ENCODE data around the gene RCOR2.

RCOR2 gene

GRCh38 chr11:63907063-63907462 is 9.9 kb downstream of the RCOR2 start:
- DNase-seq: no peak

DNA sequence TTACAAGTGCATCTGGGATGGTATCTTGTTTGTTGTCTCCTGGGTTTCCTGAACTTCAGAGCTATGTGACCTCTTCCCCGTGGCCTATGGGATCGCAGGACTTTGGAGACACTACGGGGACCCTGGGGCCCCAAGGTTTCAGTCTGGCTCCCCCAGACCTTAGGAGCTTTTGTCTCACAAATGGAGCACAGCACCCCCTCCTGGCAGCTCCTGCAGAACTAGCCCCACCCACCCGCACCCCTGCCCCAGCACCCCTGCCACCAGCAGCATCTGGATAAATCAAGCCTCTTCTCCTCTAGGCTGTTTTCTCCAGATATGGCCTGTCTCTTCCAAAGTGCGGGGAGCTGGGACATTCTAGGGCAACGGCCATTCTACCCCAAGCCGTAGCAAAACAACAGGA is 10.4 kb downstream of the RCOR2 start:
- no peak for DNase-seq

DNA sequence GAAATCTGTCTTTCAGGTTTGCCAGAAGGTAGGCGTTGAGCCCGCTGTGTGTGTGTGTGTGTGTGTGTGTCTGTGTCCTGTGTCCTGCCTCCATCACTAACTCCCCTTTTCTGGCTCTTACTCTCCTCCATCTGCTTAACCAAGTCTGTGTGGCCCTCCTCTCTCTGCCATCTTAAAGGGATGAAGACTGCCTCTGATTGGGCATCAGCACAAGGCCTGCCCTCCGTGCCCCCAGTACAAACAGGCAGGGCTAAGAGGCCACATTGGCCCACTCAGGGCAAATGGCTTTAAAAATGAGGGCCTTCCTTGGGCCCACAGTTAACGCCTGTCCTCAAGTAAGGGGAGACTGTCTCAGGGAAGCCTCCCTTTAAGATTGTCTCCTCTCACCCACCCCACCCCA is 10.9 kb downstream of the RCOR2 start:
- DNase-seq: no peak

DNA sequence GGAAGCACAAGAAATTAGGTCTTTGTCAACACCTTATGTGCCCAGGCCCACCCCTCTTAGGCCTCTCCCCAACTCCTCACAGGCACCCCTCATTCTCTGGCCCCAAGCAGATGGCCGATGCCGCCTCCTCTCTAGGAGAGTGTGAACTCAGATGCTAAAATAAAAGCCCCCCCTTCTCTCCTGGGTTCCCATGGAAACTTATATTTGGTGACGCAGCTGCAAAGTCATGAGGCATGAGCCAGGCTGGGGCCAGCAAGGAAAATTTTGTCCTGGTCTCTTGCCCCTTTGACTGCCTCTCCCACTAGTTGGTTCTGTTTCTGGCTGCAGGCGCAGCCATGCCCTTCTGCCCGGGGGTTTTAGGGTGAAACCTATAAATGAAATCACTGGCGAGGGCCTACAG is 11.8 kb downstream of the RCOR2 start:
- no peak for DNase-seq

DNA sequence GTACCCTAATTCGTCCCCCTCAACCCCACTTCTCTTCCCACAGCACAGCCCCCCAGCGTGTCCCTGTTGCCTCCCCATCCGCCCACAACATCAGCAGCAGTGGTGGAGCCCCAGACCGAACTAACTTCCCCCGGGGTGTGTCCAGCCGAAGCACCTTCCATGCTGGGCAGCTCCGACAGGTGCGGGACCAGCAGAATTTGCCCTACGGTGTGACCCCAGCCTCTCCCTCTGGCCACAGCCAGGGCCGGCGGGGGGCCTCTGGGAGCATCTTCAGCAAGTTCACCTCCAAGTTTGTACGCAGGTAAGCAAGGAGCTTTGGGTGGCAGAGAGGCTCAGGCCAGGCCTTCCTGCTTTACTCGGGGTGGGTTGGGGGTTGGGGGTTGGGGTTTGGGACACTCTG is 12.2 kb downstream of the RCOR2 start:
- DNase-seq: no peak

DNA sequence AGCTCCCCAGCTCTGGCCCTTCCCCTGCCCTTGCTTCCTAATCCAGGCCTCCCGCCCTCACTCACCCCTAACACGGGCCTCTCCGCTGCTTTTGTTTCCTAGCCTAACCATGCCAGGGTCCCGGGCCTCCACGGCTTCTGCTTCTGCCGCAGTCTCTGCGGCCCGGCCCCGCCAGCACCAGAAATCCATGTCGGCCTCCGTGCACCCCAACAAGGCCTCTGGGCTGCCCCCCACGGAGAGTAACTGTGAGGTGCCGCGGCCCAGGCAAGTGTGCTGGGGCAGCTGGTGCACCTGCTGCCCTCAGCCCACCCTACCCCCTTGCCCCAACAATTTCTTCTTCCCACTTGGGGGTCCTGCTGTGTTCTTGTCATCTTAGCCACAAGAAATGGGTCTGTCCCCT is 13.1 kb downstream of the RCOR2 start:
- no peak for DNase-seq

DNA sequence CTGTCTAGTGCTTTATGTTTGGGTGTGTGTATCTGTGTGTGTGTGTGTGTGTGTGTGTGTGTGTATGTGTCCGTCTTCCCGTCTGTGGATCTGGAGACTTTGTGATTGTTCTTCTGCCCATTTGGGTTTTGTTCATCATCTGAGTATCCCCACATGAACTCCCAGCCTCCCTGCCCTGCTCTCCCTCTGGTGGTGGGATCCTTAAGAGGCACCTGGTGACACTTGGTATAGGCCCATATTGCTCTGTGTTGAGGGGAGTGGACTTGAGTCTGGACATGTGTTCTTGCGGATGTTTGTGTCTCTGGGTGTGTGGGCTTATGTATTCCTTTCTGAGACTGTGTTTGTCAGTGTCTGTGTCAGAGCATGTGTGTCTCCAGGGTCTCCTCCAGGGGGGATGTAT is 15.3 kb downstream of the RCOR2 start:
- no peak for DNase-seq

DNA sequence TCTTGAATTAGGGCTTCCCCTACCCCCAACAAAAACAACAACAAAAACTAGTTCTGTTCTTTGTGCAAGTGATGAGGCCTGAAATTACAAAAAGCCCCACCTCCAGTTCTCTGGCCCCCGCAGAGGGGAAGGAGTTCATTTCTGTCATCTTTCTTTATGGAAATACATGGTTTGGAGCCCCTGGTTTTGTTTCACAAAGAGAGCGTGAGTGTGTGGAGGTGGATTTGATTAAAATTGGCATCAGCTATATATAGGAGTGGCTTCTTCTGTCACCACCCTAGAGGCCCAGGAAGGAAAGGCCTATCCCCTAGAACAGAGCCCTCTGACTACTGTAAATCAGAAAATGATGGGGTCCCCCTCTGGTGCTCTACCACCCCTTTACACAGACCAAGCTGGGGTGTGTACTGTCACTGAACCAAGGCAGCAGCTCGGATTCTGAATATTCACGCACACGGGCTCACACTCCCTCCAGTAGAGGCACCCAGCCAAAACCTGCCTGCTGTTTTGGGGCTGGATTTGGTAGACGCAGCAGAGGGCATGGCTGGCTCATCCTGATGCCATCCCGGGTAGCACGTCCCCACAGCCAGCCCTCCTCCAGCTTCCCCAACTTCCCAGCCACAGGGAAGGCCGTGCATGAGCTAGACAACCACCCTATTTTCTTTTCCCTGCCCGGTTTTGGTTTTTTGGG is 19.4 kb downstream of the RCOR2 start:
- DNase-seq: no peak

- DNase-seq: no peak
Measured at GRCh38 chr11:63896071-63896470, 20.9 kb downstream of the RCOR2 start.

- no peak for DNase-seq
Measured at GRCh38 chr11:63893355-63893754, 23.6 kb downstream of the RCOR2 start.

- no peak for DNase-seq
Measured at GRCh38 chr11:63892228-63892627, 24.7 kb downstream of the RCOR2 start.

DNA sequence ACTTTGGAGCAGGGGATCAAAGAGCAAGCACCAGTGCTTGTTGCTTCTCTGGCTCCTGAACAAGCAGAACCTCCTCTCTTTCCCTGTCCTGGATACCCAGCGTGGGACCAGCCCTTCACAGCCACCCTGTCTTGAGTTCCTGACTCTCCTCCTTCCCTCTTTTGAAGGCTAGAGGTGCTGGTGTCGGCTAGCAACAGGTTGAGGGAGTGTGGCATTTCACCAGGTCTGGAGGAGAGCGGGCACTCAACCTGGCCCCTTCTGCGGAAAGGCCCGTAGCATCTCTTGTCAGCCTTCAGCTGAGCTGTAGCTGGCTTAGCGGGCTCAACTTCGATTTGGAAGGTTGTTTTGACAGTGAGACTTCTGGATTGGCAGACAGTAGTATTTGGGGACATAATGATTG is 26.6 kb downstream of the RCOR2 start:
- DNase-seq: no peak

DNA sequence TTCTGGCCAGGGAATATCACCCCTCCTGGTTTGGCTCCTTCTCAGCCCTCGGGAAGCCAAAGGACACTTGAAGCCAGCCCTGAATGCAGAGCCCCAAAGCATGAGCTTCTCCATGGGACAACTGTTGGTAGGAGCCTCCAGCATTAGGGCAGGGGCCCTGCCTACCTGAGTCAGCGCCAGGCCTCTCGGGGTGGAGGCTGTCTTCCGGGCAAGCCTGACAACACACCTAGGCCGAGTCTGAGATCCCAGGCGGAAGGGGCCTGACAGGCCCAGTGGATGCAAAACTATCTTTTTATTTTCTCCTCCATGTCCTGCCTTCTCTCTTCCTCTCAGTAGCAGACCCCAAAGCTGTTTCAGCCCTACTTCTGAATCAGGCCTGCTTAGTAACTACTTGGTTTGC is 27.6 kb downstream of the RCOR2 start:
- DNase-seq: no peak

DNA sequence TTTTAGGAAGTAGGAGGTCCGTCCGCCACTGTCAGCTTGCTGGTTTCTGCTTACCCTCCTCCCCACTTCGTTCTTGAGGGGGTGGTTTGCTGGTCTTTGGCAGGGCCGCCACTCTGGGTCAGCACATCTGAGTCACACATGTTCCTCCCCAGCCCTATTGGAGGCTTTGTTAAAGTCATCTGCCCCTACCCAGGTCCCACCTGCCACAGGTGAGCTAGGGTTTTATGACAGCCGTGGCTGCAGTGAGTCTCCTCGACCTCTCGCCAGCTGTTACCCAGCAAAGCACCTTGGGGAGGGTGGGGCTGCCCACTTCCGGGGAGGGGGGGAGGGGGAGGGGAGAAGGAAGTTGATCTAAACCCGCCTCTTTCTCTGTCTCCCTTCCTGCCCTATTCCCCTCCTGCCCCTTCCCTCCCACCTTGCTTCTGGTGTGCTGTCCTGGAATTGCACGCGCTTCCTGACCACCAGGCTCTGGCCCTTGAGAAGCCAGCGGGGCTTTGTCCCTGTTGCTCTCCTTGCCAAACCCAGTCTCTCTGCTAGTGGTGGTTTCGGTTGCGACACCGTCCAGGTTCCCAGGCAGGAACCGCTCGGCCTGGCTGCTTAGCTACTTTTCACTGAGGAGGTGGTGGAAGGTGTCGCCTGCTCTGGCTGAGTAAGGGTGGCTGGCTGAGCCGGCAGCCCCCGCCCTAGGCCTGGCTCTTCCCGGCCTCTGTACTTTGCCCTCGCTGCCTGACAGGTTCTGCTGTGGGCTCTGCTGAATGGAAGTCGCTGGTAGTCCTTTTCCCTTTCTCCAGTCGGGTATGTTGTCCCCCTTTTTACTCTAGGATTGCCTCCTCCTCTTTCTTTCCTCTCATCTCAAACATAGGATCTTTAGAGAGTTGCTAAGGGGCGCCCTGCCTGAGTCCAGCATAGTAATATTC is 28.5 kb downstream of the RCOR2 start:
- peak; percentile 68 for DNase-seq

DNA sequence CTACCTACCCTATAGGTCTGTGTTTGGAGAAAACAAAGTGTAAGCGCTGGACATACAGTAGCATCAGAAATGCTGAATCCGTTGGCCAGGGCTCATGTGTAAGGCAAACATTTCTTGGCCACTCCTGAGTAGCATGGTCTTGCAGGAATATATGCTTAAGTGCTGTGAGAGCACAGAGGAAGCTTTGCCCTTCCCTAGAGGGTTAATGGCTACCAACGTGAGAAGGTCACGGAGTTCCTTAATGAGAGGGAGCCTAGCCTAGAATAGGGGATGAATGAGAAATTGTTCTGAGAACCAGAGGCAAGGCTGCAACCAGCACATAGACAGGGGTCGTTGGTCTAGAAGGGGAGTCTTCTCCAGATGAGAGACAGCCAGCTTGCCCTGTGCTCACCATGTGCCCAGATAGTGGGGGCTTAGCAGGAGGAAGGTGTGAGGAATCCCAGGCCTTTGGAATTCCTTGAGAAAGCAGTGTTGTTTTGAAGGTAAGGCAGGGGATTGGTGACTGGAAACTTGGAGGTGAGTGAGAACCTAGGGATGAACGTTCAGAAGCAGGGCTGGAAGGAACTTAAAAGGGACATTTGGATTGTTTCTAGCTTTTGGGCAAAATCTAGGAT is 29.5 kb downstream of the RCOR2 start:
- DNase-seq: no peak

- DNase-seq: no peak
Measured at GRCh38 chr11:63884196-63884932, 32.6 kb downstream of the RCOR2 start.

GRCh38 chr11:63883791-63884190 is 33.2 kb downstream of the RCOR2 start:
- no peak for DNase-seq

- peak; percentile 65 for DNase-seq
Measured at GRCh38 chr11:63882555-63883242, 34.3 kb downstream of the RCOR2 start.

- no peak for DNase-seq
Measured at GRCh38 chr11:63880403-63880790, 36.6 kb downstream of the RCOR2 start.

DNA sequence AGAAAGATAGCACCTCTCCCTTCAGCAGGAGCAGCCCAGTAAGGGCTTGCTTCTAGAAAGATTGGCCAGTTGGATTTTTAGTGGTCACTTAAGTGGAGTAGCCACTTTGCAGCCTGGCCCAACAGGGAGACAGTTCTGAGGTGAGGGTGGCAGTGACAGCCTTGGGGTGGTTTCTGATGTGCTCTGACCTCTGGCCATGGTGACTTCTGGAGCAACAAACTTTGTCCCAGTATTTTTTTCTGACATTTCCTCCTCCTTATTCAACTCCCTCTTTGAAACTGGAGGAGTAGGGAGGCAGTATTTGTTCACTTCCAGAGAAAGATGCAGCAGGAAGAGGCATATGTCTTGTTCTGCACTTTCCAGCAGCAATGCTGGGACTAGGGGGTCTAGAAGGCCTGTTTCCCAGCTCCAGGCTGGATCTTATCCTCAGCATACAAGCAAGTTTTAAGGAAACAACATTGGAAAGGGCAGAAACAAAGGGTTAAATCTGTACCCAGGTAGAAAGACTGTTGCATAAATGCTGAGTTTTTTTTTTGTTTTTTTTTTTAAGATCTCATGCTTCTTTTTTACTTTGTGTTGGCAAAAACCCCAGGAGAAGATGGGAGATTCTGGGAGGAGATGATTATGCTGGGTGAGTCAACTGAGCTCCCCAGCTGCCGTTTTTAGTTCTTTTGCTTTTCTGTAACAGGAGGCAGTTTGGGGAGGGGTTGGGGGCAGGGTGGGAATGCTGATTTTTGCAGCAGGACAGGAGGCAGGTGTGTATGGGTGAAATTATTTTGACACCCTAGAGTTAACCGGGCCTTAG is 37.2 kb downstream of the RCOR2 start:
- no peak for DNase-seq

- no peak for DNase-seq
Measured at GRCh38 chr11:63877658-63878241, 39.2 kb downstream of the RCOR2 start.
